ENCODE data around the gene EEF1AKMT3. TPM values are rescaled to one million over a fixed set of nuclear protein-coding genes. Genes with fewer than 3 reads are reported as not detected.

EEF1AKMT3 gene
- total and polyA plus RNA-seq, 8 donors: 3.3 to 61.4 (median 9.2) TPM

- WGBS, 5 donors: 85 to 92% (median 90%) methylated on average over 15 to 18 of the region's 18 CpGs
- Histone ChIP-seq H3K9me3 (no peaks in the 10 kb centered on the region), H3K4me3 (no peak overlapping the region), H3K36me3 (peaks cover 86 to 99% (median 98%) of the 10 kb centered on the region in 4 donors), H3K27ac (peak overlapping the region in 2 of 5 donors; percentile 29 to 36), H3K27me3 (no peaks in the 10 kb centered on the region), H3K4me1 (peaks cover 0 to 46% (median 27%) of the 10 kb centered on the region in 4 donors)
- no peak for DNase-seq
- TF ChIP-seq, protein P1, sequence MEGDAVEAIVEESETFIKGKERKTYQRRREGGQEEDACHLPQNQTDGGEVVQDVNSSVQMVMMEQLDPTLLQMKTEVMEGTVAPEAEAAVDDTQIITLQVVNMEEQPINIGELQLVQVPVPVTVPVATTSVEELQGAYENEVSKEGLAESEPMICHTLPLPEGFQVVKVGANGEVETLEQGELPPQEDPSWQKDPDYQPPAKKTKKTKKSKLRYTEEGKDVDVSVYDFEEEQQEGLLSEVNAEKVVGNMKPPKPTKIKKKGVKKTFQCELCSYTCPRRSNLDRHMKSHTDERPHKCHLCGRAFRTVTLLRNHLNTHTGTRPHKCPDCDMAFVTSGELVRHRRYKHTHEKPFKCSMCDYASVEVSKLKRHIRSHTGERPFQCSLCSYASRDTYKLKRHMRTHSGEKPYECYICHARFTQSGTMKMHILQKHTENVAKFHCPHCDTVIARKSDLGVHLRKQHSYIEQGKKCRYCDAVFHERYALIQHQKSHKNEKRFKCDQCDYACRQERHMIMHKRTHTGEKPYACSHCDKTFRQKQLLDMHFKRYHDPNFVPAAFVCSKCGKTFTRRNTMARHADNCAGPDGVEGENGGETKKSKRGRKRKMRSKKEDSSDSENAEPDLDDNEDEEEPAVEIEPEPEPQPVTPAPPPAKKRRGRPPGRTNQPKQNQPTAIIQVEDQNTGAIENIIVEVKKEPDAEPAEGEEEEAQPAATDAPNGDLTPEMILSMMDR (IDR thresholded peaks at IDR 0.05): no peak
- TF ChIP-seq EP300 (IDR thresholded peaks at IDR 0.05) (no peak), POLR2A (IDR thresholded peaks at IDR 0.05) (no peak), POLR2AphosphoS5 (IDR thresholded peaks at IDR 0.05) (no peak)
- intact Hi-C loops (cut with DNase I; ENCODE audit: low total_unique reads): no loop called here
These were observed 51.7 kb downstream of the EEF1AKMT3 start for GRCh38 chr12:57823908-57824640.

DNA sequence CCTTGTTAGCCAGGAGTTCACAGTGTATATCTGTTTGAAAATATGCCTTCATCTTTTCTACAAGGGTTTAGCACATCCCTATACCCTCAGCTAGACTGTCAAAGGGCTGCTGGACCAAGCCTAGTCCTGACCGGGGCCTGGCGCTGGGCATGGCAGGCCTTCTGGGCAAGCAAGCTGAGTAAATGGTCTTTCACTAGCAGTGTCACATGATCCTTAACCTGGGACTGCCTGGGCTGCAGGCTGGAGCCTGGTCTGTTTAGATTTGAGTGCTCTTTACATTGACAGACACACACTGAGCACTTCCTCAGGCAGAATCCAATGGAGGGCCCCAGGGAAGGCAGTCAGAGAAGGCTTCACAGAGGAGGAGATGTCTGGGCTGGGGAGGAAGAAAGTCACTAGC is 53.0 kb downstream of the EEF1AKMT3 start:
- DNase-seq: no peak
- TF ChIP-seq, protein P1 (IDR thresholded peaks at IDR 0.05): no peak
- TF ChIP-seq POLR2AphosphoS5 (IDR thresholded peaks at IDR 0.05): no peak
- TF ChIP-seq POLR2A (IDR thresholded peaks at IDR 0.05): no peak
- no peak for TF ChIP-seq EP300 (IDR thresholded peaks at IDR 0.05)
- intact Hi-C loops (cut with DNase I; ENCODE audit: low total_unique reads): no loop called here
- H3K27ac ChIP-seq: no peak overlapping the region
- H3K4me3 ChIP-seq: no peak overlapping the region
- peaks cover 9 to 51% (median 35%) of the 10 kb centered on the region in 4 donors for H3K4me1 ChIP-seq
- no peaks in the 10 kb centered on the region for H3K27me3 ChIP-seq
- H3K36me3 ChIP-seq: peaks cover 86 to 93% (median 91%) of the 10 kb centered on the region in 4 donors
- no peaks in the 10 kb centered on the region for H3K9me3 ChIP-seq
- 84 to 100% (median 88%) methylated on average over 2 of the region's 2 CpGs for WGBS, 5 donors

- Histone ChIP-seq H3K4me3 (no peak overlapping the region), H3K27ac (peak overlapping the region in 2 of 5 donors; percentile 4 to 15), H3K4me1 (peaks cover 18 to 57% (median 39%) of the 10 kb centered on the region in 4 donors), H3K36me3 (peaks cover 79 to 83% (median 82%) of the 10 kb centered on the region in 4 donors), H3K9me3 (no peaks in the 10 kb centered on the region), H3K27me3 (no peaks in the 10 kb centered on the region)
- TF ChIP-seq POLR2A (IDR thresholded peaks at IDR 0.05): no peak
- TF ChIP-seq, protein P1 (IDR thresholded peaks at IDR 0.05): no peak
- TF ChIP-seq EP300 (IDR thresholded peaks at IDR 0.05): no peak
- no peak for TF ChIP-seq POLR2AphosphoS5 (IDR thresholded peaks at IDR 0.05)
- DNase-seq: no peak
- intact Hi-C loops (cut with DNase I; ENCODE audit: low total_unique reads): no loop called here
- WGBS, 5 donors: 83 to 95% (median 90%) methylated on average over 2 of the region's 2 CpGs
These were observed 54.0 kb downstream of the EEF1AKMT3 start for GRCh38 chr12:57826400-57826799.

DNA sequence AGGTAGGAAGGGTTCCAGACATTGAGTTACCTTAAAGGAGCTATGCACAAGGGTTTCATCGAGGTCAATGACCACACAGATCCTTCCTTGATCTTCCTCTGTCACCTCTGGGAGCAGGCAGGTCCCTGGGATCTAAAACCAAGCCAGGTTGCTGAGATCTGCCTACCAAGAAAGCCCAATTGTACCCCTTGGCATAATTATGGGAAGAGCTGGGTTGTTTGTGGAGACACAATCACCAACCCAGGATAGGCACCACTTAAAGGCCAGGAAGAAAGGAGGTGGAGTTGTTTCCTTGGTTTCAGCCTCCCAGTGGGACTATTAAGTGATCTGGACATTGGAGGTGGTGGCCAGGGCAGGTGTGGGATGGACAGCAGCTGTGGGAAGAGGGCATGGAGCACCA is 54.6 kb downstream of the EEF1AKMT3 start:
- intact Hi-C loops (cut with DNase I; ENCODE audit: low total_unique reads): no loop called here
- Histone ChIP-seq H3K9me3 (no peaks in the 10 kb centered on the region), H3K4me1 (peaks cover 24 to 63% (median 43%) of the 10 kb centered on the region in 4 donors), H3K27me3 (no peaks in the 10 kb centered on the region), H3K27ac (peak overlapping the region in 2 of 5 donors; percentile 4 to 15), H3K4me3 (no peak overlapping the region), H3K36me3 (peaks cover 74 to 78% (median 76%) of the 10 kb centered on the region in 4 donors)
- TF ChIP-seq POLR2AphosphoS5 (IDR thresholded peaks at IDR 0.05) (no peak), EP300 (IDR thresholded peaks at IDR 0.05) (no peak), POLR2A (IDR thresholded peaks at IDR 0.05) (no peak)
- TF ChIP-seq, protein P1 (IDR thresholded peaks at IDR 0.05): no peak
- 69 to 92% (median 78%) methylated on average over 1 of the region's 1 CpG for WGBS, 5 donors
- DNase-seq: no peak

Measured in stomach (tissue), 9 donors.